GM12872 (cell line): ENCODE data around the gene LMF1.

Experiments used
- CTCF ChIP-seq: IDR thresholded peaks from 3 replicates; pipeline ENCODE4 v1.5.1; 2011; ENCODE audit warnings: low read depth, mild to moderate bottlenecking, low read length, moderate library complexity; ENCODE audit not compliant: insufficient read depth

Gene LMF1

GRCh38 chr16:808085-808386 lies 162.7 kb downstream of the LMF1 start:
- TF ChIP-seq CTCF: no peak

GRCh38 chr16:807347-808084 lies 163.3 kb downstream of the LMF1 start:
- TF ChIP-seq CTCF: no peak

GRCh38 chr16:805474-805873 lies 165.3 kb downstream of the LMF1 start:
- no peak for TF ChIP-seq CTCF

- no peak for TF ChIP-seq CTCF
These were observed 166.4 kb downstream of the LMF1 start for GRCh38 chr16:804193-805048.

- TF ChIP-seq CTCF: no peak
These were observed 167.1 kb downstream of the LMF1 start for GRCh38 chr16:803754-804080.
